GM04503 (cell line): ENCODE data around the gene FAM151A.

Source experiments
- DNase-seq: peaks from one replicate; pipeline ENCODE4 v3.0.0-alpha.2; 2012; ENCODE audit warnings: low read depth

FAM151A gene

GRCh38 chr1:54579337-54579781 is 44.0 kb downstream of the FAM151A start:
- DNase-seq: no peak

GRCh38 chr1:54577612-54578011 is 45.7 kb downstream of the FAM151A start:
- DNase-seq: no peak

- no peak for DNase-seq
These were observed 47.6 kb downstream of the FAM151A start for GRCh38 chr1:54575605-54576290.

- DNase-seq: no peak
These were observed 48.2 kb downstream of the FAM151A start for GRCh38 chr1:54575161-54575560.

- DNase-seq: no peak
These were observed 49.1 kb downstream of the FAM151A start for GRCh38 chr1:54574158-54574778.

- DNase-seq: no peak
These were observed 50.8 kb downstream of the FAM151A start for GRCh38 chr1:54572542-54572850.

GRCh38 chr1:54571803-54572541 is 51.4 kb downstream of the FAM151A start:
- no peak for DNase-seq

GRCh38 chr1:54571326-54571725 is 52.0 kb downstream of the FAM151A start:
- no peak for DNase-seq

- DNase-seq: no peak
These were observed 53.2 kb downstream of the FAM151A start for GRCh38 chr1:54570161-54570560.

- DNase-seq: no peak
These were observed 54.0 kb downstream of the FAM151A start for GRCh38 chr1:54569339-54569738.

GRCh38 chr1:54567961-54568360 is 55.4 kb downstream of the FAM151A start:
- no peak for DNase-seq

- DNase-seq: no peak
These were observed 56.7 kb downstream of the FAM151A start for GRCh38 chr1:54566438-54567141.

GRCh38 chr1:54565113-54565501 is 58.2 kb downstream of the FAM151A start:
- DNase-seq: no peak

- no peak for DNase-seq
These were observed 58.8 kb downstream of the FAM151A start for GRCh38 chr1:54564312-54565112.

GRCh38 chr1:54559771-54560231 is 63.5 kb downstream of the FAM151A start:
- DNase-seq: no peak
